Adipocyte (in vitro differentiated cells): Measurements from ENCODE around the gene RAPGEF3.
A peak's percentile ranks its signal among the peaks of the same experiment; 100 is the strongest.

Experiments used
- DNase-seq: peaks from one replicate; pipeline ENCODE4 v3.0.0-alpha.2; 2015; ENCODE audit warnings: low read depth
- H3K27me3 ChIP-seq: replicated peaks from 2 replicates; pipeline ENCODE4 v1.7.0; 2013; ENCODE audit warnings: mild to moderate bottlenecking, low read length, moderate library complexity; ENCODE audit not compliant: control insufficient read depth, insufficient read depth
- H3K36me3 ChIP-seq: 2 replicates; pipeline ENCODE4 v1.7.0; 2013; ENCODE audit warnings: low read length, mild to moderate bottlenecking, moderate library complexity; ENCODE audit not compliant: control insufficient read depth, insufficient read depth, severe bottlenecking
- H3K4me1 ChIP-seq: 2 replicates; pipeline ENCODE4 v1.7.0; 2013; ENCODE audit warnings: mild to moderate bottlenecking, low read length, moderate library complexity; ENCODE audit not compliant: control insufficient read depth, insufficient read depth
- H3K4me3 ChIP-seq: 2 replicates; pipeline ENCODE4 v1.7.0; 2013; ENCODE audit warnings: mild to moderate bottlenecking, low read length, moderate library complexity
- H3K9ac ChIP-seq: 2 replicates; pipeline ENCODE4 v1.7.0; 2013; ENCODE audit warnings: mild to moderate bottlenecking, low read length, moderate library complexity
- H3K9me3 ChIP-seq: 2 replicates; pipeline ENCODE4 v1.7.0; 2013; ENCODE audit warnings: mild to moderate bottlenecking, low read length, moderate library complexity; ENCODE audit not compliant: control insufficient read depth

Gene RAPGEF3

DNA sequence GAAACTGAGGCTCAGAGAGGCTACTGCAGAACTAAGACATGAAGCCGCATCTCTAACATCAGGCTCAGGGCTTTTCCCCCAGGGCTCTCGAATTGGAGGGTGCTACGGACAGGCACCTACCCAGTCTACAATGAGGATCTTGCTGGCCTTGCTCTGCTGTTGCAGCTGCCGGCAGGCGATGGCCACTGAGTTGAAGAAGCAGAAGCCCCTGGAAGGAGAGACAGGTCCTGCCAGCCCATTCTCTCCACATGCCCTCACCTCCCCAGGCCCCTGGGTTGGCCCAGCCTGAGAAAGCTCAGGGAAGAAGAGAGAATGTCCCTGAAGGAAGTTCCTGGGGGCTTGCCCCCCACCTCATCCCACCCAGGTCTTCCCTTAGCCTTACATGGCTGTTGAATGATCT, 30.5 kb upstream of the RAPGEF3 start:
- H3K4me1 ChIP-seq: peaks cover 10% of the 10 kb centered on the region
- H3K9me3 ChIP-seq: no peaks in the 10 kb centered on the region
- peaks cover 94% of the 10 kb centered on the region for H3K36me3 ChIP-seq
- H3K4me3 ChIP-seq: no peak overlapping the region
- H3K9ac ChIP-seq: no peak overlapping the region
- no peak for DNase-seq
- H3K27me3 ChIP-seq: no peaks in the 10 kb centered on the region

DNA sequence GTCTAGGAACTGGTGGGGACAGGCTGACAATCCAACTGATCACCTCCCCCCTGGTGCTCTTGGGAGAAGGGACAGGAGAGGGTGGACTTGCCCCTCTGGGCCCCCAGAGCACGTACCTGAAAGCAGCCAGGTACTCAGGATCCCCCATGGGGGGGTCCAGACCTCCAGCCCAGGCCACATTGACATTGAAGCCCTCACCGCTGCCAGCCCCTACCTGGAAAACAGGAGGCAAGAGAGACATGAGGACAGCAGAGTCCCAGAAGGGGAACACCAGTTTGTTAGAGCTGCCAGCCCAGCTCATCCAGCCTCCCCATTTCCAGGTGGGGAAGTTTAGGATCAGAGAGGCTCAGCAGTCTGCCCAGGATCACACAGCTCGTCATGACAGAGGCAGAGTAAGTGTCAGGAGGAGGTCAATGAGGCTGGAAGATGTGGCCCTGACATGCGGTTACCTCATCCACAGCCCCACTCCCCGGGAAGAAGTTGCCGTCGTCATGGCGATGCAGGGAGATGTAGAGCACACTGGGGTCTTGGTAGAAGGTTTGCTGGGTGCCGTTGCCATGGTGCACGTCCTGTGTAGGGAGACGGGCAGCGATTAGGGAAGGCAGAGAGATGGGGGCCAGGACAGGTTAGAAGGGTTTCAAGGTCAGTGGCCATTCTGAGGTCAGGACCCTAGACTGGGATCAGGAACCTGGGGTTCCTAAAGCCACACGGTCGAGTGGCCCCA, 29.1 kb upstream of the RAPGEF3 start:
- no peak overlapping the region for H3K4me3 ChIP-seq
- no peak for DNase-seq
- peaks cover 95% of the 10 kb centered on the region for H3K36me3 ChIP-seq
- peak overlapping the region; percentile 1 for H3K9ac ChIP-seq
- H3K9me3 ChIP-seq: no peaks in the 10 kb centered on the region
- H3K27me3 ChIP-seq: no peaks in the 10 kb centered on the region
- H3K4me1 ChIP-seq: peaks cover 10% of the 10 kb centered on the region

DNA sequence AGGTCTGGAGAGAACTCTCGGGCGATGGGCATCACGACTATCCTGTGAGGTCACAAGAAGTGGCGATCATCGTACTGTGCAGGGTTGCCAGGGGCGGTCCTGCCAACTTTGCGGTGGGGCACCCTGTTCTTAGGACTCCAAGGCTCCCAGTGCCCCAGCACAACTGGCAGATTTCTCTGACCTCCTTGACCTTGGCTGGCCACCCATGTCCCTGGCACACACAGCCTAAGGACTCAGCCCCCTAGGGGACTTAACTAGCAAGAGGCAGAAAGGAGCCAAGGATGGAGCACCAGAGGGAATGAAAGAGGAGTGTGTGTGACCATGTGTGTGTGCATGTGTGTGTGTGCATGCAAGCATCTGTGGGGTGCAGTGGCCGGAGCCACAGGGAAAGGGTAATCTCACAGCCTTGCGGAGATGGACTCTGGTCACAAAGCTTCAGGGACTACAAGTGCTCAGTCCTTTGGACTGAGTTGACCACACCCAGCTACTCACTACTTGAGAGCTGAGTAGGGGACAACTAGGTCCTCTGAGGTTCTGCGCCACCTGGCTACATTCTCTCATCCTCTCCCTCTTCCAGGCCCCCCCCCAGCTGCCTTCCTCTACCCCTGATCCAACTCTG, 28.1 kb upstream of the RAPGEF3 start:
- Histone ChIP-seq H3K36me3 (peaks cover 98% of the 10 kb centered on the region), H3K4me1 (peaks cover 10% of the 10 kb centered on the region)
- DNase-seq: no peak

DNA sequence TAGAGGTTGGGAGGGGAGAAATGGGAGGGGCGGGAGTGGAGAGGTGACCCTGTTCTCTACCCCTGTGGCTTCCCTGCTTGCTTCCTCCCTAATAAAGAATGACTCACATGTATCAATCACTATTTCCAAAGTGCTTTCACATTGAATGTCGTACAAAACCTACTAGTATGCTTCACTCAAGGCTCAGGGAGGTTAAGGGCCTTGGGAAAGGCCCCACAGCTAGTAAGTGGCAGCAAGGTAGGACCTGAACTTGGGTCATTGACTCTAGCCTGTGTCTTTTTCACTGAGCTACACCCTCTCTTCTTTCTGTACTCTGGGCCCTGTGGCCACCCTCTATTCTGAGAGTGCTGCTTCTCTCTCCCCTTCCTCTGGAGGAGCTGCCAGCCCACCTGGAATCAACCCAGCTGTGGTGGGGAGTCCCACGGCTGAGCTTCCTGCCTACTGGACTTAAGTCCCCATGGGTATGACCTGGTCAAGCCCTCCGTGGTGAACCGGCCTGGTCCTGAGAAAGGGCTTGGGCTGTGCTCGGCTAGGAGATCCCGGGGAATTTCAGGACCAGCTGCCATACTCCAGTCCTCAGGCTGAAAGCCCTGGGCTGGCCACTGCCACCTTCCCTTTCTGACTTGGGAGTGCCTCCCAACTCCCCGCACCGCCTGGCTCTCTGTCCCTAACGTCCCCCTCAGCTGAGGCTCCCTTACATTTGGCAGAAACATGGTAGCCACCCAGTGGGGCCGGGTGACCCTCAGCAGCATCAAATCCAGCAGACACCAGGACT, 27.4 kb upstream of the RAPGEF3 start:
- H3K27me3 ChIP-seq: no peaks in the 10 kb centered on the region
- H3K36me3 ChIP-seq: peaks cover 96% of the 10 kb centered on the region
- H3K9me3 ChIP-seq: no peaks in the 10 kb centered on the region
- no peak overlapping the region for H3K4me3 ChIP-seq
- H3K9ac ChIP-seq: peak overlapping the region; percentile 65
- H3K4me1 ChIP-seq: peaks cover 10% of the 10 kb centered on the region
- DNase-seq: no peak

More for the DNA sequence above, 28.1 kb upstream of the RAPGEF3 start:
- no peak overlapping the region for H3K4me3 ChIP-seq
- no peaks in the 10 kb centered on the region for H3K9me3 ChIP-seq
- no peaks in the 10 kb centered on the region for H3K27me3 ChIP-seq
- H3K9ac ChIP-seq: peak overlapping the region; percentile 65

DNA sequence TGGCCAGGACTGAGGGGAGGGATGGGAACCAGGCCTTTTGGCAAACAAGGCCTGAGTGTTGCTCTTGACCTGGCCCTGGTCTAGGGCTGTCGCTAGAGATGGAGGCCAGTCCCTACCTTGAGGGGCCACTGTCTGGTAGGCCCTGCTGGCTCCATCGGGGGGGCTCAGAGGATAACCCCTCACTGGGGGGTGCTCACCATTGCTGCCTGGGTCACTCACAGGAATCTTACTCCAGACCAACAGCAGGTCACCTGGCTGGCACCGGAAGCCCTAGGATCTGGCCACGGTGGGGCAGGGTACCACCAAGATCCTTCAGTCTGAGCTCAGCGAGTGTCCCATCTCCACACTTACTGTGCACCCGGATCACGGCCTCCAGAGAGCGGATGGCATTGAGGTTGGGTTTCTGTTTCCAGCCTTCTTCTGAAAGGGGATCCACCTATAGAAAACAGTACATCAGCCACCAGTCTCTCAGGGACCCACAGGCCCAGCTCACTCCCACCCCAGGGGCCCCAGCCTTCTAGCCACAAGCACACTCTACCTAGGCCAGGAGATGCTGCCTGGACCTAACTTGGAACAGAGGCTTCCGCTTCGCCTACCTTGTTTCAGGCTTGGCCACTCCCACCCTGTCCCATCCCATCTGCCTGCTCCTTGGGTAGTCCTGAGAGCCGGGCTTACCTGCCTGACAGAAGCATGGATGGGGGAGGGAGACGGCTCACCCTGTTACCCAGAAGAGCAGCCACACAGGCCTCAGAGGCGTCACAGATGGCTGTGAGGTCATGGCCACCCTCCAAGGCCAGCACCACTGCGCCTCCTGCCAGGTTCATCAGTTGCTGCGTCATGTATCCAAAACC, 26.6 kb upstream of the RAPGEF3 start:
- Histone ChIP-seq H3K9me3 (no peaks in the 10 kb centered on the region), H3K4me1 (peaks cover 10% of the 10 kb centered on the region), H3K9ac (peak overlapping the region; percentile 65), H3K27me3 (no peaks in the 10 kb centered on the region), H3K36me3 (peaks cover 88% of the 10 kb centered on the region), H3K4me3 (no peak overlapping the region)
- no peak for DNase-seq

DNA sequence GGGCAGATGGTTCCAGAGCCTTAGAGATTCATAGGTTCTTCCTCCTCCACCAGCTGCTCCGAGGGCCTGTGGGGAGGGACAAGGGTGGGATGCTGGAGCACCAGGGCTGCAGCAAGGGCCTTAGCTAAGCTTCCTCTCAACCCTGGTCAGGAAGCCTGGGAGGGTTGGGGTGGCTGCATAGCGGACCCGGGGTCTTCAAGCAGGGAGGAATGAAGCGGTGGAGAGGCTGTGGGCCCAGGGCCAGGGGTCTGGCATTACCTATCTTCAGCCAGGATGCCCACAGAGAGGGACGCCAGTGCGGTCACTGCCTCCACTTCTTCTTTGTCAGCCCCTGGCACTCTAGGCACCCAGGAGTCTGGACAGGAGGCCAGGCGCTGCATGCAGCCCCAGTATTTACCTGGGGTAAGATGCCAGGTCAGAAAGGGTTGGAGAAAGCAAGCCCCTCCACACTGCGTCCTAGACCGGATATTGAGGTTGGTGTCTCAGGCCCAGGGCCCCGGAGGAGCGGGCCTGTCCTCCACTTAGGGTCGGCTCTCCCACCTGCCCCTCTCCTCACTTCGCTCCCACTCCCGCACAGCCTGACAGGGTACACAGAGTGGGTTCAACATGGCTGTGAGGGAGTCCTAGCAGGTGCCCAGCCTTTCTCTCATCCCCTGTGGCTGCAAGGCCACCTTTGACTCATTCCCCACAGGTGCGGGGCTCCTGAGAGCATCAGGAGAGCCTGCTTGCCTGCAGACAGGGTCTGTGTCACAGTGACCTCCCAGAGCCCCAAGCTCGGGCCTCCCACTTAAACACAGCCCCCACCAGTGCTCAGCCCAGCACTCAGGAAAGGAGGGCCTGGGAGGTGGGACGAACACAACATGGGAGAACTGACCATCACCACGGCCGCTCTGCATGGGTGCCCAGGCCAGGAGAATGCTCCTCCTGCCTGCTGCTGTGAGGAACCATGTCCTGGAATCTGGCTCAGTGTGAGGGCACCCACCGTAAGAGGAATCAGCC, 25.4 kb upstream of the RAPGEF3 start:
- H3K9ac ChIP-seq: no peak overlapping the region
- peaks cover 76% of the 10 kb centered on the region for H3K36me3 ChIP-seq
- DNase-seq: no peak
- H3K4me3 ChIP-seq: no peak overlapping the region
- no peaks in the 10 kb centered on the region for H3K9me3 ChIP-seq
- H3K4me1 ChIP-seq: peaks cover 10% of the 10 kb centered on the region
- no peaks in the 10 kb centered on the region for H3K27me3 ChIP-seq

DNA sequence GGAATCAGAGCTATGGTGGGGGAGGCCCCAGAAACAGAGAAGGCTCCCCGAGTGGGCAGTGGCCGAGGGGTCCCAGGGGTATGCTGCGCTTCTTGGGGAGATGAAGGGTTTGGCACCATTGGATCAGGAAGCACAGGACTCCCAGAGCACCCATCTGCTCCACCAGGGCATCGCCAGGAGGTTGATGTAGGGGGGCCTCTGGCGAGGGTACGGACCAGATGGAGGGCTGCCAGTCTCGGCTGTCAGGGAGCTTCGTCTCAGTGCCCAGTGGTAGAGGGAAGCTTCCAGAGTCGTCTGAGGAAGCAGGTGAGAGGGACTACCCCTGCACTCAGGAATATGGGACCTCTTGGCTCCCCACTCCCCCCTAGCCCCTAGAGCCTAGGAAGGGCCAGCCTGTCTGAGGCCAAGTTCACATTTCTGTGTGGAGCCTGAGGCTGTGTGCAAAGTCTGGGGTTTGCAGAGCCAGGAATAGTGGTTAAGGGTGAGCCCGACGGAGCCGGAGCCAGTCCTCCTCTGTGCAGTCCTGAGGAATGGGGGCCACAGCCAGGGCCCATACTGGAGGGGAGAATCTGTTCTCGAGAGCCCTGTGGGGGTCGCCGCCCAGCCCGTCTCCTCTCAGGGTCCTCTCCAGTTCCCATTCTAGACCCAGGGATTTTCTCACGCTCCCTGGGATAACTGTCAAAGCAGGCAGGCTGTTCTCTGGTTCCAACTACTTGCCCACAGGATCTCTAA, 24.5 kb upstream of the RAPGEF3 start:
- H3K9ac ChIP-seq: peak overlapping the region; percentile 21
- no peak overlapping the region for H3K4me3 ChIP-seq
- H3K27me3 ChIP-seq: no peaks in the 10 kb centered on the region
- H3K9me3 ChIP-seq: no peaks in the 10 kb centered on the region
- H3K36me3 ChIP-seq: peaks cover 67% of the 10 kb centered on the region
- no peak for DNase-seq
- peaks cover 14% of the 10 kb centered on the region for H3K4me1 ChIP-seq

DNA sequence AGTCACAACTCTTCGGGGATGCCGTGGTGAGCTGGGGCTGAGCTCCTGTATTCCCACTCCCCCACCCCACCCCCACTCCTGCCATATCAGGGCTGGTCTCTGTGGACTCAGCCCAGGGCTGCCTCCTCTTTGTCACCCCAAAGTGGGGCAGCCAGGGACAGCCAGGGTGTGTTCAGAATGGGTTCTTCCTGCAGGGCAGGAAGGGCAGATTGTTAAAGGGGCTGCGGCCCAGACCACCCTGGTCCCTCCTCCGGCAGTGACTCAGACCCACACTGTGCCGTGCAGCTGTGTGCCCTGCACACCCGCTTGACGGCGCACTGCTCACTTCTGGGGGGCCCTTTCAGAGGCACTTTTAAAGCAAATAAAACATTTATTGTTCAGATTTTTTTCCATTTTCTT, 23.7 kb upstream of the RAPGEF3 start:
- Histone ChIP-seq H3K9ac (peak overlapping the region; percentile 21), H3K9me3 (no peaks in the 10 kb centered on the region), H3K4me3 (no peak overlapping the region), H3K36me3 (peaks cover 59% of the 10 kb centered on the region), H3K4me1 (peaks cover 22% of the 10 kb centered on the region), H3K27me3 (no peaks in the 10 kb centered on the region)
- DNase-seq: no peak

DNA sequence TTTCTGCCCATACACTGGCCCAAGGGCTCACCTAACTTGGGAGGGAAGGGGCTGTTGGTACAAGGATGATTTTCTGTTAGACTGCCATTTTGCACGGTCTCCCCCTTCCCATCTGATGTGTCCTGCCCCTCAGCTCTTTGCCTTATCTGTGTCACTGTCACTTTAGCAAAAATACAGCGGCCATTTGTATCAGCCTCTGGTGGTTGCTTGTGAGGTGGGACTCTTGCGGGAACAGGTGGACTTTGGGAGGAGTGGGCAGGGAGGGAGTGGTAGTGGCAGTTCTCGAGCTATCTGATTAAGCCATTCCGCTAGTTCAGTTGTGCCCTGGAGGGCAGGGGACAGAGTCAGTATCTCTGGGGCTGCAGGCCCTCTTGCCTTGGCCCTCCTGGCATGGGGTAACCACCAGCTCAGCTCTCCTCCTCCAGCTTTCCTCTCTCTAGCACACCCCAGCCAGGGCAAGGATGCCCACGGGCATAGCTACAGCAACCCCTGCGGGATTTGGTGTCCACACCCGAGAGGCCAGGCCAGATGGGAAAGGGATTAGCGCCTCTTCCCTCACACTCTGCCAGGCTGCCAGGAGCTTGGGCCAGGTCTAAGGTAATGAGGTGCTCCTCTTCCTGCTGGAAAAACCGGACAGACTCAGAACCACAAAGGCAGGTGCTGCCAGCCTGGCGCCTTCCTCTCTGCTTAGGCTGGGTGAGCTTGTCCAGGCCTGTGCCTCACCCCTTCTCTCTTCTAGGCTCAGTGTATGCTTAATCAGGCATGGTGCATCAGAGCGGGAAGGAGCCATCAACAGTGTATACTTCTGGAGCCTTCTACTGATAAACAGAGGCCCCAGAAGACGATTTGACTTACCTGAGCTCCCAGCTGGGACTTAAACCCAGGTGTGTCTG, 23.0 kb upstream of the RAPGEF3 start:
- peaks cover 52% of the 10 kb centered on the region for H3K36me3 ChIP-seq
- no peaks in the 10 kb centered on the region for H3K9me3 ChIP-seq
- peaks cover 28% of the 10 kb centered on the region for H3K4me1 ChIP-seq
- H3K27me3 ChIP-seq: no peaks in the 10 kb centered on the region
- DNase-seq: no peak
- no peak overlapping the region for H3K4me3 ChIP-seq
- peak overlapping the region; percentile 1 for H3K9ac ChIP-seq
